Measurements from ENCODE around the gene TYSND1.
"Not testable (repeated sequence)": the region's sequence is repeated elsewhere in the genome, so short reads cannot be mapped to it uniquely, and the experiment has no call there.

TYSND1 gene

GRCh38 chr10:70163448-70163847 is 16.9 kb upstream of the TYSND1 start:
- no peak for DNase-seq

- DNase-seq = peak; percentile 30 to 74
Observed at GRCh38 chr10:70162892-70163201, 16.3 kb upstream of the TYSND1 start.

GRCh38 chr10:70162151-70162891 is 15.8 kb upstream of the TYSND1 start:
- DNase-seq = peak in 1 of 2 donors; percentile 31

GRCh38 chr10:70160798-70161197 is 14.3 kb upstream of the TYSND1 start:
- DNase-seq = no peak

DNA sequence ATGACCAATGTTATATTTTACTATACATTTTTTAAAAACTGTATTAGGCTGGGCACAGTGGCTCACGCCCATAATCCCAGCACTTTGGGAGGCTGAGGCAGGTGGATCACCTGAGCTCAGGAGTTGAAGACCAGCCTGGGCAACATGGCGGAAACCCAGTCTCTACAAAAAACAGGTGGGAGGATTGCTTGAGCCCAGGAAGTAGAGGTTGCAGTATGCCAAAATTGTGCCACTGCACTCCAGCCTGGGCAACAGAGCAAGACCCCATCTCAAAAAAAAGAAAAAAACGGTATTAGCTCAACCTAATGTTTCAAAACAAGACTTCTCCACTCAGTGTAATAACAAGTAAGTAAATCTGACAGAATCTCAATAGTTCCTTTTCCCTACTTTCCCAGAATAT is 12.9 kb upstream of the TYSND1 start:
- not testable (repeated sequence) for DNase-seq

- no peak for DNase-seq
Observed at GRCh38 chr10:70158113-70158512, 11.6 kb upstream of the TYSND1 start.

GRCh38 chr10:70155255-70155838 is 8.8 kb upstream of the TYSND1 start:
- DNase-seq = no peak

DNA sequence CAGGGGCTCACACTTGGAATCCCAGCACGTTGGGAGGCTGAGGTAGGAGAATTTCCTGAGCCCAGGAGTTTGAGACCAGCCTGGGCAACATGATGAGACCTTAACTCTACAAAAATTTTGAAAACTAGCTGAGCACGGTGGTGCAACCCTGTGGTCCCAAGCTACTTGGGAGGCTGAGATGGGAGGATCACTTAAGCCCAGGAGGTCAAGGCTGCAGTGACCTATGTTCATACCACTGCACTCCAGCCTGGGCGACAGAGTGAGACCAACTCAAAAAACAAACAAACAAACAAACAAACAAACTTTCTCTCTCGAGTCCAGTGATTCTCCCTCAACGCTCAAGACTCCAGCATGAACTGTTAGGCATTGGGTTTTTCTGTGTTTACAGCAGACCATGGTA is 2.0 kb upstream of the TYSND1 start:
- DNase-seq = no peak

- DNase-seq = no peak
Observed at GRCh38 chr10:70147259-70147625, 742 bp upstream of the TYSND1 start.

GRCh38 chr10:70145666-70146488 is 623 bp downstream of the TYSND1 start:
- DNase-seq = peak; percentile 64 to 77

GRCh38 chr10:70145166-70145665 is 1.3 kb downstream of the TYSND1 start:
- DNase-seq = peak in 1 of 2 donors; percentile 14

DNA sequence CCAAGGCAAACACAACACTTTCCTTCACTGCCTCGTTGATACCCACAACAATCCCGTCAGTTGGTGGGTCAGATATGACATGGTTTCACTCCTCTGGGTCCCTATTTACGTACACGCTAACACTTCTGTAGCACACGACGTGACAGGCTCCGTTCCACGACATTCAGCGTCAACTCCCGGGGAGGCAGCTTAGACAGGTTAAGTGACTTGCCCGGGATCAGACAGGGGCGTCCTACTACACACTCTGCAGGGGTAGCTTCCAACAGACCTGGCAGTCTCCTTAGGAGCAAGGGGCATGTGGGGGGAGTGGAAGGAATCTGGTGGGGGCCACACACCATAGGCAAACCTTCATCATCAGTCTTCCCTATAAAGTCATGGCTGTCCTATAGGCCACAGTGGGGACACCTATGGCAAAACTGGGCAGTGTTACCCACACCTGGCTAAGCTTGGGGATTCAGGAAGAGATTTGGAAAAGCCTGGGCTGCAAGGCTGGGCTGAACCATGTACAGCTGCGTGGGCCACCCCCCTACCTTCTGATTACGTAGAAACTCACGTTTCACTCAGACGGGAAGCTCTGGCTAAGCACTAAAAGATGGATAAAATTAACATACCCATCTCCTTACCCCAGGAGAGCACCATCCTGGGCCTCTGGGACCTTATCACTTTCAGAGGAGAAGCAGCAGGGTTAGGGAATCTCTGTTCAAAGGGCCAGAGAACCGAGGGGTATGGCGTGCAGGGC is 2.0 kb downstream of the TYSND1 start:
- no peak for DNase-seq

DNA sequence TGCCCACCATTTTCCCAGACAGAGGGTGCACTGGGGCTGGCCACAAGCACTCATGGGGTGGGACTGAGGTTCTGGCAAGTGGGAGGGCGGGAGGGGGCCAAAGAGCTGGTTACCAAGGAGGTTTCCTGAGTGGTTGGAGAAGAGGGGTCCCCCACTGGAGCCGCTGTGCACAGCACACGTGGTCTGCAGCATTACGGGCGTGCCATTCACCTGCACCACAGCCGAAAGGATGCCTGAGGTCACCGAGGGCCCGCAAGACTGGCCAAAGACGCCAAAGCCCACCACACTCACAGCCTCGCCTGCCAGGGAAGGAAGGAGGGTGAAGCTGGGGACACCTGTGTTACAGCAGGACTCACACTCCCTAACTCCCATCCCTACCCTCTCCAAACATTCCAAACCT is 3.9 kb downstream of the TYSND1 start:
- DNase-seq = no peak

- no peak for DNase-seq
Observed at GRCh38 chr10:70140297-70140696, 6.2 kb downstream of the TYSND1 start.

DNA sequence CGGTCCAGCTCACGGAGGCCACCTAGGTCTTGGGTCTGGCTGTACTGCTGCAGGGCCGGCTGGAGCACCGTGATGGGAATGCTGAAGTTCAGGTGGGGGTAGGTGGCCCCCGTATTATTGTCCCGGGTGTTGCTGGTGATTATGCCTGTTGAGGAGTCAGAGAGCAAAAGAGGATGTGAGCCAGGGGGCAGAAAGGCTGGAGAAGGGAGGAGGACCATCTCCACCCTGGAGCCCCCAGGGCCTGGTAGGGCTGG is 6.6 kb downstream of the TYSND1 start:
- no peak for DNase-seq

DNA sequence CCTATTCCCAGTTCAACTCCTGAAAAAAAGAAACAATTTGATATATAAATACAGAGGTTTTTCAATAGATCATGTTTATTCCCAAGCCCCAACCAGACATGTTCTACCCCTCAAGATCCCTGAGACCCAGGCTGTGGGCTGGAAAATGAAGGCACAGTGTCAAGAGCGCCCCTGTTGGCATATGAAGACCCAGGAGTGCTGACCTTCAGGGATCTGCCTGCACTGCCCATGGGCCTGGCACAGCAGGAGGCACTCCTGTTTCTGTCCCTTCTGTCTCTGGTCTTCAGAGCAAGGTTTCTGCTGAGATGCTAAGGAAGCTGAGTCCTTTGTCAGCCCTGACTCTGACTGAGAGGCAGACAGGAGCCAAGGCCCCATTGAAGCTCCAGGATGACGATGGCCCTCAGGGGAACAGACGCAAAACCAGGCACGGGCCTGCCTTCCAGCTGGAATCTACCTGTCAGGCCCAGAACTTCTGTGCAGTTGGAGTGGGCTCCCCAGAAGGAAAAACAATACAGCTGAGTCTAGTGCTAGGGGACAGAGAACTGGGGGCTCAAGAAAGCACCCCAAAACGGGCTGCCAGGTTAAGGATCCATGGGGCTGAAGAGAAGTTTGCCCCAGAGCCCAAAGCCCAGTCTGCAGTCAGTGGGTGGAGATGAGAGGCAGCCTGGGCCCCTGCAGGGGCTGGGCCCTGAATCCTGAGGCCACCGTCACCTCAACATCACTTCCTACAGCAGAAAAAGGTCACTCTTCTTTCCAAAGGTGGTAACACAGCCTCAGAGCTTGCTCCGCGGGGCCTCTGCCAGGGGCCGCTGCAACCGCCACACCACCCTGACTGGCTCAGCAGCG is 7.1 kb downstream of the TYSND1 start:
- DNase-seq = no peak

DNA sequence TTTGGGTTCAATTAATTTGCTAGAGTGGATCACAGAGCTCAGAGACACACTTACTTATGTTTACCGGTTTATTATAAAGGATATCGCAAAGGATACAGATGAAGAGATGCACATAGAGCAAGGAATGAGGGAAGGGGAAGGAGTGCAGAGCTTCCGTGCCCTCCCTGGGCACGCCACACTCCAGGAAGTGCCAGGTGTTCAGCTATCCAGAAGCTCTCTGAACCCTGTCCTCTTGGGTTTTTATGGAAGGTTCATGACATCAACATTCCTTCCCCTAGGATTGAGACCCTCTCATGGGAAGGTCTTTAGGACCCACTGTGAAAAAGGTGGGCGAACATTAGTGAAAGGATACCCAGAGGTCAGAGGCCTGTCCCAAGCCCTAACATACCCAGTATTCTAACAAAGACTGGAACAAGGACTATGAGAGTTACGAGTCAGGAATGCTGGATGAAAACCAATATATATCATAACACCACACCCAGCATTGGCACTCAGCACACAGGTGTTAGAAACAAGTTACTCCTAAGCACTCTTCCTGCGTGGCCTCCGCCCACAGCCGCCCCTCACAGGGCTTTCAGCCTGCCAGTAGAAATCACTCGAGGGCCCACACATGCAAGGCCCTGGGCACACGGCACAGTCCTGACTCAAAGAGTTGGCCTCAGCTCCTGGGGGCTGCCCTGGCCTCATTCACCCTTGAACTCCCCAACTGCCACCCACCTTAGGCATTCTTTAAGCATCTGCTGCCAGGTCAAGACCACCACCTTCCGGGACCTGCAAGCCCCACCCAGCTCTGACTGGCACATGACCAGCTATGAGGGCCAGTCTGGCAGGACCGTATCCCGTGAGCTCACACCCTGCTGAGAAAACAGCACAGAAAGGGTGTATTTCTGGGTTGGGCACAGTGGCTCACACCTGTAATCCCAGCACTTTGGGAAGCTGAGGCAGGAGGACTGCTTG is 8.3 kb downstream of the TYSND1 start:
- no peak for DNase-seq

DNA sequence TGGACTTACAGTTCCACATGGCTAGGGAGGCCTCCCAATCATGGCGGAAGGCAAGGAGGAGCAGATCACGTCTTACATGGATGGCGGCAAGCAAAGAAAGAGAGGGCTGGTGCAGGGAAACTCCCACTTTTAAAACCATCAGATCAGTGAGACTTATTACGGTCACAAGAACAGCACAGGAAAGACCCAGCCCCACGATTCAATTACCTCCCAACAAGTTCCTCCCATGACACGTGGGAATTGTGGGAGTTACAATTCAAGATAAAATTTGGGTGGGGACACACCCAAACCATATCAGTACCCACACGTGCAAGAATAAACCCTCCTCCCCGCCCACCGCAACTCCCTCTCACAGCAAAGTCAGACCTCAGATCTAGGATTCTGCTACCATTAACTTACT is 9.4 kb downstream of the TYSND1 start:
- DNase-seq = no peak

GRCh38 chr10:70135684-70136083 is 10.8 kb downstream of the TYSND1 start:
- DNase-seq = no peak

GRCh38 chr10:70135046-70135445 is 11.5 kb downstream of the TYSND1 start:
- DNase-seq = no peak

All from CD4-positive, alpha-beta T cell treated with Interferon alpha-2 for 1 hour (primary cell).